B cell (primary cell): ENCODE results near the gene SYT13. TPM values are rescaled to one million over a fixed set of nuclear protein-coding genes. Genes with fewer than 3 reads are reported as not detected.

Experiments used
- ATAC-seq: fragments of 200-7000 bp; cut with Tn5 transposase; one replicate; pipeline ENCODE4 v1.10.0; 2021; ENCODE audit warnings: low read depth, mild to moderate bottlenecking, moderate number of reproducible peaks, moderate library complexity
- CTCF ChIA-PET: fragments of 350-600 bp; sonication (Branson Sonifier 250); formaldehyde crosslinking; loops from one replicate; lab custom pipeline; 2021; ENCODE audit warnings: antibody characterized with exemption, inconsistent platforms; lab: Charles Lee
- POLR2A ChIA-PET: fragments of 350-600 bp; sonication (Branson Sonifier 250); formaldehyde crosslinking; loops from one replicate; lab custom pipeline; 2021; ENCODE audit warnings: antibody characterized with exemption; lab: Charles Lee
- DNase-seq: peaks from one replicate; pipeline ENCODE4 v3.0.0; 2013
- H2AFZ ChIP-seq: 2 replicates; pipeline ENCODE4 v1.6.1; 2012; ENCODE audit warnings: mild to moderate bottlenecking, low read depth, low read length; ENCODE audit not compliant: insufficient read depth, poor library complexity, severe bottlenecking
- H3K27ac ChIP-seq, 2 donors: 1 replicate in 1 of 2; 2 replicates in 1 of 2; pipeline ENCODE4 v1.5.1; 2012 to 2013; ENCODE audit warnings: low read length in 2 of 2, mild to moderate bottlenecking in 2 of 2, moderate library complexity in 1 of 2
- H3K27me3 ChIP-seq, 4 experiments: fragments of 200-600 bp in 1 of 4; sonication (generic) in 1 of 4; replicated peaks in 1 of 4; 1 replicate in 2 of 4; 2 replicates in 2 of 4; pipeline versions ENCODE4 v1.6.1 to v1.7.0; 2013 to 2016; ENCODE audit warnings: low read length in 3 of 4, mild to moderate bottlenecking in 2 of 4, mixed read lengths in 1 of 4, moderate library complexity in 1 of 4; ENCODE audit not compliant: insufficient read depth in 4 of 4, control insufficient read depth in 3 of 4; ENCODE audit errors: control extremely low read depth in 1 of 4
- H3K36me3 ChIP-seq, 2 experiments: replicated peaks in 1 of 2; 1 replicate in 1 of 2; 2 replicates in 1 of 2; pipeline versions ENCODE4 v1.6.1 to v1.7.1; 2013; ENCODE audit warnings: low read length in 1 of 2; ENCODE audit not compliant: insufficient read depth in 2 of 2, control insufficient read depth in 1 of 2; ENCODE audit errors: control extremely low read depth in 1 of 2, extremely low read depth in 1 of 2
- H3K4me1 ChIP-seq, 2 donors: fragments of 200-600 bp in 1 of 2; sonication (generic) in 1 of 2; 1 replicate in 1 of 2; 2 replicates in 1 of 2; pipeline versions ENCODE4 v1.5.1 to v1.6.1; 2013 to 2017; ENCODE audit warnings: low read length in 2 of 2; ENCODE audit not compliant: control insufficient read depth in 2 of 2, insufficient read depth in 2 of 2
- H3K4me2 ChIP-seq: replicated peaks from 2 replicates; pipeline ENCODE3; 2012; ENCODE audit warnings: mild to moderate bottlenecking, low read depth, low read length; ENCODE audit not compliant: poor library complexity, severe bottlenecking
- H3K4me3 ChIP-seq, 5 experiments: fragments of 200-600 bp in 1 of 5; sonication (generic) in 1 of 5; 1 replicate in 3 of 5; 2 replicates in 2 of 5; pipeline versions ENCODE4 v1.5.1 to v1.7.0; 2011 to 2016; ENCODE audit warnings: low read length in 4 of 5, mild to moderate bottlenecking in 4 of 5, low read depth in 2 of 5, control low read depth in 1 of 5, moderate library complexity in 1 of 5; ENCODE audit not compliant: insufficient read depth in 1 of 5; ENCODE audit errors: control extremely low read depth in 1 of 5, extremely low read depth in 1 of 5
- H3K79me2 ChIP-seq: fragments of 200-600 bp; sonication (generic); one replicate; pipeline ENCODE4 v1.6.0; 2016; ENCODE audit warnings: low read length; ENCODE audit not compliant: control insufficient read depth, insufficient read depth
- H3K9ac ChIP-seq: fragments of 200-600 bp; sonication (generic); 2 replicates; pipeline ENCODE4 v1.6.1; 2017; ENCODE audit warnings: mild to moderate bottlenecking, low read length, moderate library complexity
- H3K9me3 ChIP-seq, 3 donors: one replicate each; pipeline versions ENCODE4 v1.6.1 to v1.7.1; 2013; ENCODE audit warnings: low read length in 2 of 3; ENCODE audit not compliant: control insufficient read depth in 2 of 3, insufficient read depth in 1 of 3; ENCODE audit errors: control extremely low read depth in 1 of 3
- H4K20me1 ChIP-seq: 2 replicates; pipeline ENCODE4 v1.6.0; 2012; ENCODE audit warnings: mild to moderate bottlenecking, low read length; ENCODE audit not compliant: insufficient read depth, control insufficient read depth, poor library complexity, severe bottlenecking
- H3K27ac Mint-ChIP-seq: one replicate; pipeline ENCODE4 v1.8.0; 2021; ENCODE audit warnings: mixed read lengths
- H3K27me3 Mint-ChIP-seq: one replicate; pipeline ENCODE4 v1.8.0; 2021; ENCODE audit warnings: mixed read lengths
- H3K4me1 Mint-ChIP-seq: one replicate; pipeline ENCODE4 v1.8.0; 2021; ENCODE audit warnings: mixed read lengths
- H3K4me3 Mint-ChIP-seq: one replicate; pipeline ENCODE4 v1.8.0; 2021; ENCODE audit warnings: mixed read lengths
- H3K9me3 Mint-ChIP-seq: one replicate; pipeline ENCODE4 v1.8.0; 2022; ENCODE audit warnings: mixed read lengths; ENCODE audit not compliant: insufficient read depth
- CTCF ChIP-seq: fragments of 200-600 bp; IDR thresholded peaks from one replicate; pipeline ENCODE4 v1.8.0; 2022; ENCODE audit warnings: antibody characterized with exemption, mild to moderate bottlenecking
- EZH2 ChIP-seq: IDR thresholded peaks from 2 replicates; pipeline ENCODE4 v1.6.1; 2012; ENCODE audit warnings: borderline replicate concordance, low read depth, mild to moderate bottlenecking, moderate library complexity, low read length; ENCODE audit not compliant: insufficient read depth, poor library complexity, severe bottlenecking
- WGBS: methylation state at CpG from one replicate; pipeline ENCODE4 v1.1.5; 2013; ENCODE audit warnings: missing lambda C conversion rate; ENCODE audit not compliant: insufficient coverage; 5-methylcytosine and 5-hydroxymethylcytosine counted together
- intact Hi-C: fragments of 100-400 bp; cut with micrococcal nuclease; formaldehyde crosslinking; loops from one replicate; pipeline ENCODE4 v1.10.0; 2022
- polyA plus RNA-seq: library from polyadenylated mRNA; depleted of rRNA; stranded (reverse); fragments of >200 nt; gene quantifications from 2 replicates; pipeline ENCODE4 v1.2.3, GENCODE V29; 2012
- total RNA-seq, 2 donors: library from RNA; stranded (reverse); fragments of 120-200 nt in 1 of 2; gene quantifications; 1 replicate in 1 of 2; 2 replicates in 1 of 2; pipeline versions ENCODE4 v1.2.3 to v1.2.4, GENCODE V29; 2013 to 2022

Gene SYT13
- total and polyA plus RNA-seq, 2 donors (not counting 1 experiment from before 2014, with no cell fraction given) = not detected

GRCh38 chr11:45224766-45225165 is 61.4 kb downstream of the SYT13 start:
- TF ChIP-seq CTCF = no peak
- TF ChIP-seq EZH2 = no peak
- POLR2A ChIA-PET = no interaction called here
- Histone ChIP-seq H3K4me2 (no peak overlapping the region), H3K79me2 (no peaks in the 10 kb centered on the region), H3K27ac (no peak overlapping the region), H4K20me1 (no peaks in the 10 kb centered on the region), H3K4me1 (no peaks in the 10 kb centered on the region), H3K27me3 (no peaks in the 10 kb centered on the region), H3K9me3 (no peaks in the 10 kb centered on the region), H3K36me3 (peaks cover 0 to 36% of the 10 kb centered on the region in 2 experiments), H2AFZ (no peak overlapping the region), H3K9ac (no peak overlapping the region), H3K4me3 (no peak overlapping the region)
- CTCF ChIA-PET = interaction anchor here (0.9 kb wide), 1 partner anchor 25 kb away, joined by 3 read pairs; no protein-coding TSS in a partner anchor
- no peaks in the 10 kb centered on the region for H3K9me3 Mint-ChIP-seq
- ATAC-seq (no peak), DNase-seq (no peak)
- H3K4me1 Mint-ChIP-seq = no peaks in the 10 kb centered on the region
- no peak overlapping the region for H3K27ac Mint-ChIP-seq
- intact Hi-C loops = no loop called here
- H3K27me3 Mint-ChIP-seq = no peaks in the 10 kb centered on the region
- no peak overlapping the region for H3K4me3 Mint-ChIP-seq
- 93% methylated on average over 11 of the region's 11 CpGs for WGBS

- H3K9me3 ChIP-seq = no peaks in the 10 kb centered on the region
- POLR2A ChIA-PET = no interaction called here
- no peaks in the 10 kb centered on the region for H3K4me1 ChIP-seq
- H3K4me1 Mint-ChIP-seq = no peaks in the 10 kb centered on the region
- H3K9me3 Mint-ChIP-seq = no peaks in the 10 kb centered on the region
- peaks cover 0 to 42% of the 10 kb centered on the region in 2 experiments for H3K36me3 ChIP-seq
- no peaks in the 10 kb centered on the region for H4K20me1 ChIP-seq
- CTCF ChIA-PET = no interaction called here
- no peak overlapping the region for H3K27ac ChIP-seq
- TF ChIP-seq EZH2 (no peak), CTCF (no peak)
- no peaks in the 10 kb centered on the region for H3K27me3 ChIP-seq
- ATAC-seq = no peak
- no peak overlapping the region for H3K4me3 Mint-ChIP-seq
- H3K4me2 ChIP-seq = no peak overlapping the region
- no peaks in the 10 kb centered on the region for H3K79me2 ChIP-seq
- 93% methylated on average over 4 of the region's 5 CpGs for WGBS
- no peaks in the 10 kb centered on the region for H3K27me3 Mint-ChIP-seq
- no peak for DNase-seq
- H3K9ac ChIP-seq = no peak overlapping the region
- H2AFZ ChIP-seq = no peak overlapping the region
- no peak overlapping the region for H3K27ac Mint-ChIP-seq
- no peak overlapping the region for H3K4me3 ChIP-seq
- intact Hi-C loops = no loop called here
These were observed 62.6 kb downstream of the SYT13 start for GRCh38 chr11:45223496-45223895.
